ENCODE results near the gene SFTPA1. TPM values are rescaled to one million over a fixed set of nuclear protein-coding genes. Genes with fewer than 3 reads are reported as not detected.
A peak's percentile ranks its signal among the peaks of the same experiment; 100 is the strongest.
"Not testable (repeated sequence)": the region's sequence is repeated elsewhere in the genome, so short reads cannot be mapped to it uniquely, and the experiment has no call there.

SFTPA1 gene
- total and polyA plus RNA-seq, 4 donors, result 3,653 to 8,195 (median 5,428) TPM

DNA sequence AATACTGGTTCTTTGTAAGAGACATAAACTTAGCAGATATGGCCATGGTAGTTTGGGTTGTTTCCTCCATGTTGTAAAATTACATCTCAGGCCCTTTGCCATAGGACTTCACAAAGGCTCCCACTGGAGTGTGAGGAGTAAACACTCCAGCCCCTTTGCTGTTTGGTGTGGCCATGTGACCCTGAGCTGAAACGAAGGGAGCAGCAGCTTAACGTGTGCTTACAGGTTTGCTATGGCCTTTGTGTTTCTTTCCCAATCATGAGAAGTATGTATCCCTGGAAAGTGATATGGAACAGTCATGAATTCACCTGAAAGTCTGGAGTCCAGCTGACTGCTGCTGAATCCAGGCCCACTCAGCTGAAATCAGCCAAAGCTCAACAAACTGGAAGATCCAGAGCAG is 23.8 kb upstream of the SFTPA1 start:
- TF ChIP-seq, protein P1, sequence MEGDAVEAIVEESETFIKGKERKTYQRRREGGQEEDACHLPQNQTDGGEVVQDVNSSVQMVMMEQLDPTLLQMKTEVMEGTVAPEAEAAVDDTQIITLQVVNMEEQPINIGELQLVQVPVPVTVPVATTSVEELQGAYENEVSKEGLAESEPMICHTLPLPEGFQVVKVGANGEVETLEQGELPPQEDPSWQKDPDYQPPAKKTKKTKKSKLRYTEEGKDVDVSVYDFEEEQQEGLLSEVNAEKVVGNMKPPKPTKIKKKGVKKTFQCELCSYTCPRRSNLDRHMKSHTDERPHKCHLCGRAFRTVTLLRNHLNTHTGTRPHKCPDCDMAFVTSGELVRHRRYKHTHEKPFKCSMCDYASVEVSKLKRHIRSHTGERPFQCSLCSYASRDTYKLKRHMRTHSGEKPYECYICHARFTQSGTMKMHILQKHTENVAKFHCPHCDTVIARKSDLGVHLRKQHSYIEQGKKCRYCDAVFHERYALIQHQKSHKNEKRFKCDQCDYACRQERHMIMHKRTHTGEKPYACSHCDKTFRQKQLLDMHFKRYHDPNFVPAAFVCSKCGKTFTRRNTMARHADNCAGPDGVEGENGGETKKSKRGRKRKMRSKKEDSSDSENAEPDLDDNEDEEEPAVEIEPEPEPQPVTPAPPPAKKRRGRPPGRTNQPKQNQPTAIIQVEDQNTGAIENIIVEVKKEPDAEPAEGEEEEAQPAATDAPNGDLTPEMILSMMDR (IDR thresholded peaks at IDR 0.05; ENCODE audit: control extremely low read depth, extremely low read depth), result no peak
- ATAC-seq (ENCODE audit: insufficient read depth, low FRiP score) (no peak), DNase-seq (no peak)
- no peak overlapping the region for H3K4me3 ChIP-seq
- H3K4me1 ChIP-seq (ENCODE audit: control insufficient read depth in 5 of 5, insufficient read depth in 5 of 5, low read length in 5 of 5), result peaks cover 0 to 1% (median 0%) of the 10 kb centered on the region in 5 donors
- 46 to 79% methylated on average over 2 of the region's 2 CpGs for WGBS, 2 donors
- H3K9me3 ChIP-seq (ENCODE audit: control insufficient read depth in 4 of 4, insufficient read depth in 3 of 4, low read length in 3 of 4), result no peaks in the 10 kb centered on the region
- no peaks in the 10 kb centered on the region for H3K36me3 ChIP-seq (ENCODE audit: control insufficient read depth in 4 of 4, insufficient read depth in 4 of 4, low read length in 4 of 4)
- H3K9ac ChIP-seq (ENCODE audit: insufficient read depth in 1 of 2, low read length in 2 of 2), result no peak overlapping the region
- H3K27me3 ChIP-seq (ENCODE audit: control insufficient read depth in 3 of 3, insufficient read depth in 3 of 3, low read length in 2 of 3), result no peaks in the 10 kb centered on the region
- peak overlapping the region in 1 of 2 donors; percentile 47 for H3K27ac ChIP-seq (ENCODE audit: low read depth in 1 of 2, low read length in 1 of 2)

DNA sequence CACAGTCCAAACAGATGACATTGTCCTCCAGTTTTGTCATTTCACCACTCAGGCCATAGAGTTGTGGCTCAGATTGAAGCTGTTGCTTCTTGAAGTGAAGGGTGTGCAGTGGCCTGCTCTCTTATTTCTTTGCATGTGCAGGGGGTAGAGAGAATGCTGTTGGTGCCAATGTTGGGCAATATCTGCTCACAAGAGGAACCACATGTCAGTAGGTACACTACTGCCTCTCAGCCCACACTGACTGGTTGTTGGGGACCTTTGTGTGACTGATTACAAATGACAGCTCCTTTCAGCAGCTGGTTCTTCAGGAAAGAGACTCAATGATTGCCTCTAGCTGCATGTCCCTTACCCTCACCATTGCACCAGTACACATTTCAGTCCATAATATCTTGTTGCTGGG is 21.9 kb upstream of the SFTPA1 start:
- TF ChIP-seq, protein P1 (IDR thresholded peaks at IDR 0.05; ENCODE audit: control extremely low read depth, extremely low read depth), result no peak
- Histone ChIP-seq H3K4me1 (ENCODE audit: control insufficient read depth in 5 of 5, insufficient read depth in 5 of 5, low read length in 5 of 5) (peaks cover 0 to 1% (median 0%) of the 10 kb centered on the region in 5 donors), H3K9me3 (ENCODE audit: control insufficient read depth in 4 of 4, insufficient read depth in 3 of 4, low read length in 3 of 4) (peaks cover 0 to 3% (median 0%) of the 10 kb centered on the region in 4 donors), H3K4me3 (no peak overlapping the region), H3K36me3 (ENCODE audit: control insufficient read depth in 4 of 4, insufficient read depth in 4 of 4, low read length in 4 of 4) (no peaks in the 10 kb centered on the region), H3K9ac (ENCODE audit: insufficient read depth in 1 of 2, low read length in 2 of 2) (no peak overlapping the region), H3K27me3 (ENCODE audit: control insufficient read depth in 3 of 3, insufficient read depth in 3 of 3, low read length in 2 of 3) (no peaks in the 10 kb centered on the region), H3K27ac (ENCODE audit: low read depth in 1 of 2, low read length in 1 of 2) (peak overlapping the region in 1 of 2 donors; percentile 56)
- DNase-seq (no peak), ATAC-seq (ENCODE audit: insufficient read depth, low FRiP score) (peak; percentile 21)

DNA sequence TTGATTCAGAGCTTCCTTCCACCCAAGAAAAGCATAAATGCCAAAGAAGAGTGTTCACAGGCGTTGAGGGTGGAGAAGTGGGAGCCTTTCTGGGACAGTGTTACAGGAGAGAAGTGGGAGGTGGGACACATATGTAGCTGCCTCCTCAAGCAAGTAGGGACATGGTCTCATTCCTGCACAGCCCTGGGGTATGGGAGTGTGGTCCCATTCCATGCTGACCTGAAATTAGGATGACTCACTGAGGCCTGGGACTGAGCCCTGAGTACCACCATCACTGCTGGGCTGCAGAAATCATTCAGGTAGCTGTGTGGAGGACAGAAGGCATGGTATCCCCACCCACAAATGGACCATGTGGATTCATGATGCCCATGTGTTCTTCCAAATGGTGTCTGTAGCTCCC is 17.4 kb upstream of the SFTPA1 start:
- TF ChIP-seq, protein P1 (IDR thresholded peaks at IDR 0.05; ENCODE audit: control extremely low read depth, extremely low read depth), result no peak
- 84 to 92% methylated on average over 1 of the region's 1 CpG for WGBS, 2 donors
- no peak overlapping the region for H3K9ac ChIP-seq (ENCODE audit: insufficient read depth in 1 of 2, low read length in 2 of 2)

DNA sequence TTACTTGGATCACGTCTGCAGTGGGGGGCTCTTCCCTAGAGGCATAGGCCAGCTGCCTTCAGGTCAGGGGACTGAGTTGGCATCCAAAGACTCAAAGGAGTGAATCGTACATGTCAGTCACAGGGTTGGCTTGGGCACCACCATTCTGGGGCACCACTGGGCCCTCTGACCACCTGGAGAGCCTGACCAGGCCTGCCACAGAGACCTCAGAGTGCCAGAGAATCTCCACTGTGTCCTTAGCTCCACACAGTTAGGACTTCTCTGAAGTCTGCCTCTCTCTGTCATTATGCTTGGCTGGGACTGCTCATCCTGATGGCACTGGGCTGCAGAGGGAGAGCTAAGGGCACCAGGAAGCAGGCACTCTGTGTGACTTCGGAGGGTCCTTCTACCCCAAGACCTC is 16.2 kb upstream of the SFTPA1 start:
- H3K27me3 ChIP-seq (ENCODE audit: control insufficient read depth in 3 of 3, insufficient read depth in 3 of 3, low read length in 2 of 3); H3K9ac ChIP-seq (ENCODE audit: insufficient read depth in 1 of 2, low read length in 2 of 2); ATAC-seq (ENCODE audit: insufficient read depth, low FRiP score); DNase-seq; H3K36me3 ChIP-seq (ENCODE audit: control insufficient read depth in 4 of 4, insufficient read depth in 4 of 4, low read length in 4 of 4); H3K4me1 ChIP-seq (ENCODE audit: control insufficient read depth in 5 of 5, insufficient read depth in 5 of 5, low read length in 5 of 5); H3K27ac ChIP-seq (ENCODE audit: low read depth in 1 of 2, low read length in 1 of 2); H3K4me3 ChIP-seq: not testable (repeated sequence)
- 81 to 96% methylated on average over 3 of the region's 3 CpGs for WGBS, 2 donors
- H3K9me3 ChIP-seq (ENCODE audit: control insufficient read depth in 4 of 4, insufficient read depth in 3 of 4, low read length in 3 of 4), result peaks cover 0 to 12% (median 4%) of the 10 kb centered on the region in 4 donors

More for the DNA sequence above, 17.4 kb upstream of the SFTPA1 start:
- ATAC-seq (ENCODE audit: insufficient read depth, low FRiP score), result no peak
- no peaks in the 10 kb centered on the region for H3K27me3 ChIP-seq (ENCODE audit: control insufficient read depth in 3 of 3, insufficient read depth in 3 of 3, low read length in 2 of 3)
- peaks cover 0 to 12% (median 3%) of the 10 kb centered on the region in 4 donors for H3K9me3 ChIP-seq (ENCODE audit: control insufficient read depth in 4 of 4, insufficient read depth in 3 of 4, low read length in 3 of 4)
- no peak overlapping the region for H3K27ac ChIP-seq (ENCODE audit: low read depth in 1 of 2, low read length in 1 of 2)
- H3K4me1 ChIP-seq (ENCODE audit: control insufficient read depth in 5 of 5, insufficient read depth in 5 of 5, low read length in 5 of 5), result peaks cover 0 to 1% (median 0%) of the 10 kb centered on the region in 5 donors
- no peak overlapping the region for H3K4me3 ChIP-seq
- no peaks in the 10 kb centered on the region for H3K36me3 ChIP-seq (ENCODE audit: control insufficient read depth in 4 of 4, insufficient read depth in 4 of 4, low read length in 4 of 4)
- DNase-seq, result no peak
